ENCODE measurements around the gene DNAH3.
"Not testable (repeated sequence)": the region's sequence is repeated elsewhere in the genome, so short reads cannot be mapped to it uniquely, and the experiment has no call there.

The DNAH3 gene

DNA sequence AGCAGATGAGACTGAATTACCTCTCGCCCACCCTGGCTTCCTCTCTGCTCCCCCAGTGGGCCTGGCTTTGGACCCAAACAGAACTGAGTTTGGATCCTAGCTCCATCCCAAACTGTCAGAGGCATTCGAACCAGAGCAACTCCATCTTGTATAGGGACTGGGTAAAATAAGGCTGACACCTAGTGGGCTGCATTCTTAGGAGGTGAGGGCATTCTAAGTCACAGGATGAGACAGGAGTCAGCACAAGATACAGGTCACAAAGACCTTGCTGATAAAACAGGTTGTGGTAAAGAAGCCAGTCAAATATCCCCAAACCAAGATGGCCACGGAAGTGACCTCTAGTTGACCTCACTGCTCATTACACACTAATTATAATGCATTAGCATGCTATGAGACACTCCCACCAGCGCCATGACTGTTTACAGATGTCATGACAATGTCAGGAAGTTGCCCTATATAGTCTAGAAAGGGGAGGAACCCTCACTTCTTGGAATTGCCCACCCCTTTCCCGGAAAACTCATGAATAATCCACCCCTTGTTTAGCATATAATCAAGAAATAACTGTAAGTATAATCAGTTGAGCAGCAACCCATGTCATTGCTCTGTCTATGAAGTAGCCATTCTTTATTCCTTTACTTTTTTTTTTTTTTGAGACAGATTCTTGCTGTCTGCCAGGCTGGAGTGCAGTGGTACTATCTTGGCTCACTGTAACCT lies 205.6 kb downstream of the DNAH3 start:
- peak; percentile 14 to 43 for DNase-seq (ENCODE audit: low read depth in 2 of 2)

GRCh38 chr16:20942256-20942655 lies 208.4 kb downstream of the DNAH3 start:
- no peak for DNase-seq (ENCODE audit: low read depth in 2 of 2)

DNA sequence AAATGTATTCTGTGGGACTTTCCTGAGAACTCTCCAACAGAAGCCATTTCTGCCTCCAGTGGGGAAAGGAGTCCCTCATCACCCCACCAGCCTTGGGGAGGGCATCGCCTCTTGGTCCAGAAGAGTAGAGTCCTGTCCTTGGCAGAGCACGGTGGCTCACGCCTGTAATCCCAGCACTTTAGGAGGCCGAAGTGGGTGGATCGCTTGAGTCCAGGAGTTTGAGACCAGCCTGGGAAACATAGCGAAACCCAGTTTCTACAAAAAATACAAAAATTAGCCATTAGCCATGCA lies 209.1 kb downstream of the DNAH3 start:
- DNase-seq (ENCODE audit: low read depth in 2 of 2), result no peak

GRCh38 chr16:20940871-20941635 lies 209.6 kb downstream of the DNAH3 start:
- peak in 1 of 2 donors; percentile 17 for DNase-seq (ENCODE audit: low read depth in 2 of 2)

DNA sequence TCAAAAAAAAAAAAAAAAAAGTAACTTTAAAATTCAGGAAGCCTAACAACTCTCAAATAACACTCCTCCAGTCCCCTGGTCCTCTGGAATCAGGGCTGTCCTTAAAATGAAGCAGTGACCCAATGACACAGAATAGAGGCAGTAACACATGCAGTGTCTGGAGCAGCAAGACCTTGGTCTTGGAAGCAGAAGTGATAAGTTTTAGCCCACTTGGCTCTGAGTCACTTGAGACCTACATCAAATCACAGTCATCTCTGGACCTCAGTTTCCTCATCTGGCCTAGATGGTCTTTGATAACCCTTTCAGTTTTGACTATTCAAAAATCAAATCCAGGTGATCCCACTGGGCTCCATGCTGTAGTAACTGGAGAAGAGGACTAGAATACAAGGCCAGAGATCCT lies 211.0 kb downstream of the DNAH3 start:
- no peak for DNase-seq (ENCODE audit: low read depth in 2 of 2)

DNA sequence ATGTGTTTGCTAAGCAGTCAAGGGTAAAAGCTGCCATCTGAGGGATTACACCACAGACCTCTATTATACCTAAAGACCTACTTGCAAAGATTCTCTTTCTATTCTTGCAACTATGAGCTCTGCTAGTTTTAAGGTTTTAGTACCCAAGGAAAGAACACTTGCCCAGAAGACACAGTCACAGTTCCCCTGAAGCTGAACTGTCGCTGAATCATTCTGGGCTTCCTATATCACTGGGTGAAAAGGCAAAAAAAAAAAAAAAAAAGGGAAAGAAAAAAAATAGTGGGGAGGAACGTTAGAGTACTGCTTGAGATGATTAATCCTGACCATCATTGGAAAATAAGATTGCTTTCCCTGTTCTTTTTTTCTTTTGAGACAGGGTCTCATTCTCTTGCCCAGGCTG lies 212.2 kb downstream of the DNAH3 start:
- DNase-seq (ENCODE audit: low read depth in 2 of 2), result no peak

DNA sequence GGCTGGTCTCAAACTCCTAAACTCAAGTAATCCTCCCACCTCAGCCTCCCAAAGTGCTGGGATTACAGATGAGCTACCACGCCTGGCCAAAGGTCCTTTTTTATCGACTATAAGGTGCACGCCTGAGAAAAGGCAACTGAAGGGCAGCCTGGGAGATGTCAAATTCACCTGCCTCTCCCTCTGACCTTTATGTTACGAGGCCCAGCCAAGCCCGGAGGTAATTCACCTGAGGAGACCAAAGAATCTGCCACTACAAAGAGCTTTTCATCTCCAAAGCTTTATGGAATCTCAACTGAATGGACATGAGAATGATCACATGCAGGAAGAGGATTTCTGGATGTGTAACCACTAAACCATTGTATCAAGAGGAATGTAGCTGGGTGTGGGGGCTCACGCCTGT lies 212.9 kb downstream of the DNAH3 start:
- no peak for DNase-seq (ENCODE audit: low read depth in 2 of 2)

DNA sequence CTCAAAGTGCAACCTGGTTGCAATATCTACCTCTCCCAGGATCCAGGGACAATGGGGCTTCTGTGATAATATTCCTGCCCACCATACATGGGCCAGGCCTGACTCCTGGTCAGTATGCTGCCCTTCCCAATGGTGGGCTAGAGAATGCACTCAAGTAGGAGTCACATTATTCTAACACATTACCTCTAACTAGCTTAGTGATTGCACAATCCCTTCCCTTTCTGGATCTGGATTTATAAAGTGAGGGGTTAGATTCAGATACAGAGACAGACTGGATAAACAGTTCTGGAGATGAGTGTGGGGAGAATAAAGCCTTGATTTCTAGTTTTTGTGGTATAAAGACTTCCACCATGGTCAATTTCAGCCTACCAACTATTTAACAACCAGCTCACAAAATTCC lies 217.1 kb downstream of the DNAH3 start:
- DNase-seq (ENCODE audit: low read depth in 2 of 2), result no peak

- no peak for DNase-seq (ENCODE audit: low read depth in 2 of 2)
These were observed 219.5 kb downstream of the DNAH3 start for GRCh38 chr16:20931066-20931600.

DNA sequence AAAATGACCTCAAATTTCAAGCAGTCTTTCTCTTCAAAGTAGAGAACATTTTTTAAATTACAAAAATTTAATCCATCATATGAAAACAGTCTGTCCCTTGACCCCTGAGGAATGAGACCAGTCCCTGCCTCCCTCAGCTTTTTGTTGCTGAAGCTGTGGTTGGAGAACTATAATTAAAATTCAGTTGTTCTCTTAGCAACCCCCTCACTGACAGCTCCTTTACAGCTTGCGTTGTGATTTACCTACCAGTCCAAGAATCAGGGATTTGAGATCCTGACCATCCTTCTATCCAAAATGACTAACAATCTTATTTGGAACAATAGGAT lies 220.3 kb downstream of the DNAH3 start:
- DNase-seq (ENCODE audit: low read depth in 2 of 2), result no peak

GRCh38 chr16:20929676-20930364 lies 220.8 kb downstream of the DNAH3 start:
- not testable (repeated sequence) for DNase-seq (ENCODE audit: low read depth in 2 of 2)

GRCh38 chr16:20928774-20929411 lies 221.8 kb downstream of the DNAH3 start:
- no peak for DNase-seq (ENCODE audit: low read depth in 2 of 2)

DNA sequence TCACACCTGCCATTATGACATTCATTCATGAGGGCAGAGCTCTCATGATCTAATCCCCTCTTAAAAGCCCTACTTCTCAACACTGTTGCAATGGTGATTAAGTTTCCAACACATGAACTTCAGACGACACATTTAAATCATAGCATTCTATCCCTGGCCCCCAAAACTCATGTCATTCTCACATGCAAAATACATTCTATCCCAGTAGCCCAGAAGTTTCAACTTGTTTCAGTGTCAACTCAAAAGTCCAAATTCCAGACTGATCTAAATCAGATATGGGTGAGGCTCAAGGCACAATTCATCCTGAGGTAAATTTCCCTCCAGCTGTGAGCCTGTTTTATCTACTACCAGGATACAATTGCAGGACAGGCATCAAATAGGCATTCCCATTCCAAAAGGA lies 224.9 kb downstream of the DNAH3 start:
- DNase-seq (ENCODE audit: low read depth in 2 of 2), result no peak

DNA sequence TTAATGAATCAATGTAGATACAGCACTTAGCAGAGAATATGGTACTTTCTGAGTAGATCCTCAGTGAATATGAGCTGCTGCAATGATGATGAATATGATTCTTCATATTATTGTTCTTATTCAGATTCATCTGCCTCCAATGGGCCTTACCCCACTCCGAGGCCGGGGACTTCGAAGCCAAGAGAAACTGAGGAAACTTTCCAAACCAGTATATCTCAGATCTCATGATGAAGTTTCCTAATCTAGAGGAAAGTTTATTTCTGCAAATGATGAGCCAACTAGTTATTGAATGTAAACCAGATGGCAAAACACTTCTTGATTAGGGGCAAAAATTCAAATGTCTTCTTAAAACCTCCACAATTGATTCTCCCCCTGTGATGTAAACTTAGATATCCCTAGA lies 226.8 kb downstream of the DNAH3 start:
- no peak for DNase-seq (ENCODE audit: low read depth in 2 of 2)

DNA sequence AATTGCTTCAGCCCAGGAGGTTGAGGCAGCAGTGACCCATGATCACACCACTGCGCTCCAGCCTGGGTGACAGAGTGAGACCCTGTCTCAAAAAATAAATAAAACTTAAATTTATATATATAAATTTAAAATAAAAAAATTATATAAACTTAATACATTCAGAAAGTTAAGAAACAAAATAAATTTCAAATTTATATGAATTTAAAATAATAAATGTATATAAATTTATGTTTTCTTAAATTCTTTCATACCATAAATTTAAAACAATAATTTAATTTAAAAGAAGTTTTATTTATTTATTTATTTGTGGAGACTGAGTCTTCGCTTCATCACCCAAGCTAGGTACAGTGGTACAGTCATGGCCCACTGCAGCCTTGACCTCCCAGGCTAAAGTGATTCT lies 229.8 kb downstream of the DNAH3 start:
- no peak for DNase-seq (ENCODE audit: low read depth in 2 of 2)

DNA sequence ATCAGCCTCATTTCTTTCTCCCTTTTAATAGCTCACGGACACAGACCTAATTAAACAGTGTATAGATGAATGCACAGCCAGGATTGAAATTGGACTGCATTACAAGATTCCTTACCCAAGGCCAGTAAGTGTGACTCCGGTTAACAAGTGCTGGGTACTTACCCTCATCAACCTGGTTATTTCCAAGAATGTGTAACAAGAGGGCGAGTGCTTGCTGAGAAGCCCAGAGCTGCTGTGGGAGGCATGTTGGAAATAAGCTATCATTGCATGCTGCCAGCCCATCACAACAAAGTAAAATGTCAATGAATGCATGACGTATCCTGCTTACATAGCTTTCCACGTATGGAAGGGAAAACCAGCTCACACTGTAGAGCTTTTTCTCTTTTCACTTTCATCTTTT lies 230.6 kb downstream of the DNAH3 start:
- no peak for DNase-seq (ENCODE audit: low read depth in 2 of 2)

DNA sequence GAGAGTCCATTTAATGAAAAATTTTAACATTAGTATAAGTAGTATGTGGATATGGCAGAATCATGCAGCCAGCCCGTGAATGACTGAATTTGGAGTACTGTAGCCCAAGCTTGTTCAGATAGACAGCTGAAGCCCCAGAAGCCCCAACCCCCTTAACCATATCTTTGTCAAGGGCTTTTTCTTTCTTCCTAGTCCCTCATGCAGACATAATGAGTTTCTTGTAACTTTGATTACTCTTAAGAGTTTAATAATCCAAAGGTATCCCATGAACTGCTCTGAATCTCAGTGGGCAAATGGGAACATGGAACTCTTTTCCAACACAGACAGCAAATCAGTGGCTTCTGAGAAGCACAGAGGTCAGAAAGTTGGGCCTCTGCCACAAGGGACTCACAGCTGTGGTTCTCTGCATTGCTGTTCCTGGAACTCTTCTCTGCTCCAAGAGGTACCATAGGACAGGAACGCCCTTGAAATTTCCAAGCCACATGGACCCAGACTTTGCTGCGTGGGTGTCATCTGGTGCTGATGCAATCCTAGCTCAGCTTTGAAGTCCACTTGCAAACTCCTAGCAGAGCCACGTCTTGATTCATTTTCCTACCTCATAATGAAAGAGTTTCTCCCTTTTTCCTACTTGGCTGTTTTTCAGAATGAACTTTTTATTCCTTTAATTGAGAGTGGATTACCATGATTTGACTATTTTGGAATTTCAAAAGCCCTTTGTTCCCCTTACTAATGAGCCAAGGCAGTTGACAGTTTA lies 232.0 kb downstream of the DNAH3 start:
- no peak for DNase-seq (ENCODE audit: low read depth in 2 of 2)

DNA sequence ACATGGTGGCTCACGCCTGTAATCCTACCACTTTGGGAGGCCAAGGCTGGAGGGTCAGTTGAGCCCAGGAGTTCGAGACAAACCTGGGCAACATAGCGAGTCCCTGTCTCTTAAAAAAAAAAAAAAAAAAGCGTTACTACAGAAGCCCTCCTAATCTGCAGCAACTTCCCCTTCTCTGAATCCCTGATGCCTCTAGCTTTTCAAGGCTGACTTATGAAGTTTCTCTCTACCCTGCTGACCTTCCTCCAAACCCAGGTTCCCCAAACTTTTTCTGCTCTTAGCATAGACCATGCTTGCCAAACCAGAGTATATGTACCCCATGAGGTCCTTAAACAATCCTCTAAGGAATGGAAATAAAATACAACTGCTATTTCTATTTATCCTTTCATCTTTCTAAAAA lies 233.7 kb downstream of the DNAH3 start:
- DNase-seq (ENCODE audit: low read depth in 2 of 2), result no peak

GRCh38 chr16:20916289-20916688 lies 234.4 kb downstream of the DNAH3 start:
- no peak for DNase-seq (ENCODE audit: low read depth in 2 of 2)

- DNase-seq (ENCODE audit: low read depth in 2 of 2), result no peak
These were observed 239.3 kb downstream of the DNAH3 start for GRCh38 chr16:20911361-20911760.

- no peak for DNase-seq (ENCODE audit: low read depth in 2 of 2)
These were observed 239.8 kb downstream of the DNAH3 start for GRCh38 chr16:20910781-20911321.

Measured in stimulated activated CD8-positive, alpha-beta memory T cell treated with anti-CD3 and anti-CD28 coated beads, Interleukin-2, amount 100 ng/mL, for 48 hours (primary cell).